Memory B cell (primary cell): ENCODE data around the gene DCST2.

Source experiments
- ATAC-seq: fragments of 150-1000 bp; cut with Tn5 transposase; 2 replicates; pipeline ENCODE4 v1.10.0; 2021; ENCODE audit warnings: low read depth, mild to moderate bottlenecking, moderate library complexity
- DNase-seq, 2 donors: peaks; one replicate each; pipeline ENCODE4 v3.0.0; 2022; ENCODE audit warnings: low spot score in 2 of 2
- H3K27ac Mint-ChIP-seq: one replicate; pipeline ENCODE4 v1.8.0; 2022; ENCODE audit warnings: mild to moderate bottlenecking, moderate library complexity, mixed read lengths
- H3K27me3 Mint-ChIP-seq: one replicate; pipeline ENCODE4 v1.8.0; 2022; ENCODE audit warnings: mixed read lengths
- H3K36me3 Mint-ChIP-seq: one replicate; pipeline ENCODE4 v1.8.0; 2022; ENCODE audit warnings: mild to moderate bottlenecking, mixed read lengths
- H3K4me1 Mint-ChIP-seq: one replicate; pipeline ENCODE4 v1.8.0; 2022; ENCODE audit warnings: mixed read lengths
- H3K4me3 Mint-ChIP-seq: one replicate; pipeline ENCODE4 v1.8.0; 2022; ENCODE audit warnings: mild to moderate bottlenecking, moderate library complexity, mixed read lengths
- H3K9me3 Mint-ChIP-seq: one replicate; pipeline ENCODE4 v1.8.0; 2022; ENCODE audit warnings: mixed read lengths

The DCST2 gene

GRCh38 chr1:155009221-155009711 lies 24.3 kb downstream of the DCST2 start:
- no peaks in the 10 kb centered on the region for H3K9me3 Mint-ChIP-seq
- H3K27ac Mint-ChIP-seq, result no peak overlapping the region
- H3K4me3 Mint-ChIP-seq, result peak overlapping the region; percentile 44
- DNase-seq, result no peak
- no peaks in the 10 kb centered on the region for H3K27me3 Mint-ChIP-seq
- H3K36me3 Mint-ChIP-seq, result peaks cover 7% of the 10 kb centered on the region
- no peak for ATAC-seq
- H3K4me1 Mint-ChIP-seq, result peaks cover 66% of the 10 kb centered on the region

- no peak overlapping the region for H3K27ac Mint-ChIP-seq
- H3K36me3 Mint-ChIP-seq, result peaks cover 7% of the 10 kb centered on the region
- ATAC-seq, result no peak
- H3K27me3 Mint-ChIP-seq, result no peaks in the 10 kb centered on the region
- H3K9me3 Mint-ChIP-seq, result no peaks in the 10 kb centered on the region
- H3K4me1 Mint-ChIP-seq, result peaks cover 63% of the 10 kb centered on the region
- no peak overlapping the region for H3K4me3 Mint-ChIP-seq
- DNase-seq, result no peak
Observed at GRCh38 chr1:155008015-155008941, 25.3 kb downstream of the DCST2 start.

GRCh38 chr1:155007251-155007828 lies 26.2 kb downstream of the DCST2 start:
- H3K4me1 Mint-ChIP-seq, result peaks cover 56% of the 10 kb centered on the region
- ATAC-seq, result no peak
- peaks cover 7% of the 10 kb centered on the region for H3K36me3 Mint-ChIP-seq
- no peak overlapping the region for H3K4me3 Mint-ChIP-seq
- H3K27me3 Mint-ChIP-seq, result no peaks in the 10 kb centered on the region
- no peak for DNase-seq
- H3K9me3 Mint-ChIP-seq, result no peaks in the 10 kb centered on the region
- H3K27ac Mint-ChIP-seq, result no peak overlapping the region

- H3K4me1 Mint-ChIP-seq, result peaks cover 52% of the 10 kb centered on the region
- H3K27me3 Mint-ChIP-seq, result no peaks in the 10 kb centered on the region
- H3K9me3 Mint-ChIP-seq, result no peaks in the 10 kb centered on the region
- peak overlapping the region; percentile 88 for H3K27ac Mint-ChIP-seq
- H3K4me3 Mint-ChIP-seq, result peak overlapping the region; percentile 72
- ATAC-seq (peak; percentile 28), DNase-seq (no peak)
- peaks cover 7% of the 10 kb centered on the region for H3K36me3 Mint-ChIP-seq
Observed at GRCh38 chr1:155006601-155007101, 26.9 kb downstream of the DCST2 start.

- Mint-ChIP-seq H3K36me3 (peaks cover 7% of the 10 kb centered on the region), H3K27ac (peak overlapping the region; percentile 88), H3K4me3 (peak overlapping the region; percentile 99), H3K9me3 (no peaks in the 10 kb centered on the region), H3K4me1 (peaks cover 46% of the 10 kb centered on the region), H3K27me3 (no peaks in the 10 kb centered on the region)
- ATAC-seq (peak; percentile 27), DNase-seq (peak in 1 of 2 donors; percentile 51)
Observed at GRCh38 chr1:155005076-155006011, 28.2 kb downstream of the DCST2 start.

GRCh38 chr1:155004352-155005075 lies 29.1 kb downstream of the DCST2 start:
- Mint-ChIP-seq H3K27ac (peak overlapping the region; percentile 88), H3K36me3 (peaks cover 2% of the 10 kb centered on the region), H3K4me3 (peak overlapping the region; percentile 99), H3K9me3 (no peaks in the 10 kb centered on the region), H3K4me1 (peaks cover 43% of the 10 kb centered on the region), H3K27me3 (no peaks in the 10 kb centered on the region)
- no peak for DNase-seq
- no peak for ATAC-seq

- Mint-ChIP-seq H3K36me3 (peaks cover 1% of the 10 kb centered on the region), H3K27ac (peak overlapping the region; percentile 88), H3K4me1 (peaks cover 44% of the 10 kb centered on the region), H3K27me3 (no peaks in the 10 kb centered on the region), H3K9me3 (no peaks in the 10 kb centered on the region), H3K4me3 (peak overlapping the region; percentile 99)
- DNase-seq (no peak), ATAC-seq (no peak)
Observed at GRCh38 chr1:155003766-155004351, 29.7 kb downstream of the DCST2 start.

- H3K27me3 Mint-ChIP-seq, result no peaks in the 10 kb centered on the region
- ATAC-seq (no peak), DNase-seq (no peak)
- H3K9me3 Mint-ChIP-seq, result no peaks in the 10 kb centered on the region
- peaks cover 43% of the 10 kb centered on the region for H3K4me1 Mint-ChIP-seq
- no peaks in the 10 kb centered on the region for H3K36me3 Mint-ChIP-seq
- peak overlapping the region; percentile 88 for H3K27ac Mint-ChIP-seq
- H3K4me3 Mint-ChIP-seq, result peak overlapping the region; percentile 99
Observed at GRCh38 chr1:155003227-155003765, 30.3 kb downstream of the DCST2 start.

- Mint-ChIP-seq H3K4me1 (peaks cover 43% of the 10 kb centered on the region), H3K27ac (peak within 1 kb of the TSS; percentile 88), H3K9me3 (no peaks in the 10 kb centered on the region), H3K36me3 (no peaks in the 10 kb centered on the region), H3K4me3 (peak within 1 kb of the TSS; percentile 99), H3K27me3 (no peaks in the 10 kb centered on the region)
- ATAC-seq (peak; percentile 3), DNase-seq (no peak)
Observed at GRCh38 chr1:155002464-155003226, 30.9 kb downstream of the DCST2 start, which contains the start of gene ZBTB7B. Gene ZBTB7B, plus strand, starts transcription at chr1:155002802. Its CDS starts 11,859 bp downstream, at chr1:155014661.

GRCh38 chr1:155001675-155002463 lies 31.7 kb downstream of the DCST2 start:
- DNase-seq (peak; percentile 90 to 98), ATAC-seq (peak; percentile 75)
- Mint-ChIP-seq H3K4me1 (peaks cover 45% of the 10 kb centered on the region), H3K36me3 (no peaks in the 10 kb centered on the region), H3K4me3 (peak overlapping the region; percentile 99), H3K27ac (peak overlapping the region; percentile 86), H3K9me3 (no peaks in the 10 kb centered on the region), H3K27me3 (no peaks in the 10 kb centered on the region)

GRCh38 chr1:155001425-155001674 lies 32.2 kb downstream of the DCST2 start:
- no peak for ATAC-seq
- peaks cover 40% of the 10 kb centered on the region for H3K4me1 Mint-ChIP-seq
- no peaks in the 10 kb centered on the region for H3K27me3 Mint-ChIP-seq
- DNase-seq, result no peak
- no peaks in the 10 kb centered on the region for H3K36me3 Mint-ChIP-seq
- H3K9me3 Mint-ChIP-seq, result no peaks in the 10 kb centered on the region
- peak overlapping the region; percentile 99 for H3K4me3 Mint-ChIP-seq
- peak overlapping the region; percentile 86 for H3K27ac Mint-ChIP-seq
